GM20431 (cell line): ENCODE data around the gene DCP1B.

Experiments used
- in situ Hi-C: fragments of 300-500 bp; cut with MseI, MboI; formaldehyde crosslinking; loops from one replicate; pipeline ENCODE4 v1.15.0; 2020; ENCODE audit warnings: low sequenced_read_pairs; ENCODE audit not compliant: unreplicated experiment

The DCP1B gene

DNA sequence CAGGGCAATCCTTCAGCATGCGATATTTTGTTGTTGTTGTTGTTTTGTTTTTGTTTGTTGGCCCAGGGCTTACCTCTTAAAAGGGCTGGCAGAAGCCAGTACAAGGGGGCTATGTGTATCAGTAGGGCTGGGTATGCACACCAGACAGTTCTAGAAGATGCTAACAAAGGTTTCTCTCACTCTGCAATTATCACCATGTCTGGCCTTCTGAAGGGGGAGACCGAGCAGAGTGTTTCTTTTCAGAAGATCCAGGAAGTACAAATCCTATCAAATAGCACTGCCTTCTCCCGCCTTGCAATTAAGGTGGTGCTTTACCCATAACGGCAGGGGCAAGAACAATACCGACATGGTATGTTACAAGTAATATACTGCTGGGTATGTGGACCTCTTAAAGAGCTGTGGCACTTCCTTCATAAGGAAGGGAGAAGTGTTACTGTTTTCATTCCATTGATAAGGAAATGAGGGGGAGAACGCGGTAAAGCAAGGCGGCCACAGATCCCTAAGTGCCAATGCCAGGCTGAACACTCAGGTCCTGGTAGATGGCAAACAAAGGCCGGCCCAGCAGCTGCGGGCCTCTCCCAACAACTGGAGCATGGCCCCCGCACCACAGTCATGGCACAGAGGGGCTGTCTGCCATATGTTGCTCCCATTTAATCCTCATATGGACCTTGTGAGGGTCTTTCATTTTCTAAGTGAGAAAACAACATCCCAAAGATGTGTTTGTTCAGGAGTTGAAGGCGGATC, 66.6 kb downstream of the DCP1B start:
- in situ Hi-C loops = loop anchor here (5.0 to 10.0 kb wide), 2 partner anchors 140 to 283 kb away; no protein-coding TSS in a partner anchor

DNA sequence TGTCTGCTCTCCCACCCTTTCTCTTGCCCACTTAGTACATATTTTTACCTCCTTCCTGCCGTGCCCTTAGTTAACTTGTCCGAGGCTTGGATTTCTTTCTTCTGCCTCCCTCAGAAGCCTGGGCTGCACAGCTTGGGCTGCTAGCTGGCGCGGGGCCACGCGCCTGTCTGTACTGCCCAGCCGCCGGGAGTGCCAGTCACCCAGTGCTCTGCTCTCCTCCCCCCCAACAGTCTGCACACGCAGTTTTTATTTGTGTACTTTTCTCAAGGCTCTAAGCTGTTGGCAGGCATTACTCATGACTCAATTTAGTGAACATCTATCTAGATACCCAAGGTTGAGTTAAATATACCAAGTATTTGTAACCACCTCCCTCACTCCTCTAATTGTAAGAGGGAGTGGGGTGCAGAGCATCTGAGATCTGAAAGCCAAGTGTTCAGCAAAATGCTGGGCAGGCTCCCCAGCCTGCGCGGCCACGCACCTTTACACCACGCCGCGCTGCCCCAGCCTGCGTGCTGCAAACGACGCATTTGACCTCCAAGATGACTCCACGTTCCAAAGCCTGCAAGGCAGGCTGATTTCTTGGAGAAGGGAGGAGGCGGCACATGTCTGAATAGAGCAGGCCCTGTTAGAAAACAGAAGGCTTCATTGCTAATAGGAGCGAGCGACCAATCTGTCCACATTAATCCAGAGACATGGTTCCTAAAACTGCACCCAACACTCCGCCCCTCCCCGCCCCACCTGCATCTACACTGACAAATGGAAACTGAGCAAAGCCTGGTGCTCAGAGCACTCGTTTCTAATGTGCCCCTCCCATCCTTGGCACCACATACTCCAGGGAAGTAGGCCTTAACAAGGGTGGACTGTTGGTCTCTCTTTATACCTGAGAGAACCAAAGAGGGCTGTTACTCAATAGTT, 67.6 kb downstream of the DCP1B start:
- in situ Hi-C loops = loop anchor here (5.0 to 10.0 kb wide), 2 partner anchors 139 to 282 kb away; no protein-coding TSS in a partner anchor

DNA sequence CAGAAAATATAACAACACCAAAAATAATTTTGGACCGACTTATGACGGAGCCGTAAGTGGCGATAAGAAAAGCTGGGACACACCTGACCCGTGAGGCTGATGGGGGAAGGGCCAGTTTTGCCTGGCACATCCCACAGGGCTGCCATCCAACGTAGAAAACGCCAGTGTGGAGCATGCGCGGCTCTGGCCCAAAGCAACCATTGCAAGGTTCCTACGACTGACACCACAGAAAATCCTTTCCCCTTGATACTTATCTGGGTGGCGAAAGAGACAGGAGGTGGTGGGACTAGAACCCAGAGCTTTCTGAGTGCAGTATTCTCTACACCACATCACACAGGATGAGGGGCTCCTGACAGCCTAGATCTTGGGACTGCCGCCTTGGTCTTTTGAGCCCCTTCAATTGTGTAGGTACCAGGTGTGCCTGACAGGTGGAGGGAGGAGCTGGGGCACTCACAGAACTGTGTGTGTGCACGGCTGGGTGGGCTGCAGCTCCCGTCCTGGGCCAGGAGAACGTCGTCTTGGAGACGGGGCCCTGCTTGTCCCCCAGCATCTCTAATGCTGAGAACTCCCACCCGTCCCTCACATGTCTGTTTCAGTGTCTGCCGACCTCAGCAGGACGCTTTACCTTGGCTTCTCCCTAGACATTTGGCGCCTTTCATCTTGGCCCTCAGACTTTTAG, 68.4 kb downstream of the DCP1B start:
- in situ Hi-C loops = loop anchor here (5.0 to 10.0 kb wide), 2 partner anchors 139 to 281 kb away; no protein-coding TSS in a partner anchor

DNA sequence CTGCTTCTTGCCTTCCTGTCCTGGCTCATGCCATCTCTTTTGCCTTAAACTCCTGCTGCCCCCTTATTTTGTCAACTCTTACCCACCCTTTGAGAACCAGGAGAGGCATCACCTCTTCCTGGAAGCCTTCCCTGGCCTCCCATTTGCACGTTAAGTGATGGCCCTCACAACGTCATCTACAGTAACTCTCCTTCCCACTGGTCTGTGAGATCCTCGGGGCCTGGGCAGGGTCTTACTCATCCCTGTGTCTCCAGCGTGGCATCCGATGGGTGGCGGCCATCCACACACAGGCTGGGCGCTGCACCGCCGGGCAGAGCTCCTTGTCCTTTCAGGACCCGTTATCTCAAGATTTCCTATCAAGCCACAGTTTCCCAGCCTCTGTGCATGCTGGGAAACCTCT, 69.0 kb downstream of the DCP1B start:
- in situ Hi-C loops = loop anchor here (5.0 to 10.0 kb wide), 2 partner anchors 138 to 280 kb away; no protein-coding TSS in a partner anchor

DNA sequence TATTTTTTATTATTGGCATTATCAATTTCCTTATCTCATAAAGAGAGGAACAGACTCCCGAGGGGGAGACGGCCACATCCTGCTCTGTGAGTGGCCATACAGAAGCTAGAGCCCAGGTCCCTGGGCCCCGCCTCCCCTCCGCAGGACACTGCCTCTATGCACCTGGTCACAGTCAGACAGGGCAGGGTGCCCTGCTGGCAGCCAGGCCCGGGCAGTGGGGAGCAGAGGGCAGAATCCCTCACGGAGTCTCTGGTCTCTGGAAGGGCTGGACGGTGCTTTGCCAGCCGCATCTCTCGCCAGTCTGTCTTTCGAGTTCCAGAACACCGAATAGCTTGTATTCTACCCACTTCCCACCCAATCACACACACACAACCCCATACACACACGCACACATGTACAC, 69.4 kb downstream of the DCP1B start:
- in situ Hi-C loops = loop anchor here (5.0 to 10.0 kb wide), 2 partner anchors 138 to 280 kb away; no protein-coding TSS in a partner anchor

DNA sequence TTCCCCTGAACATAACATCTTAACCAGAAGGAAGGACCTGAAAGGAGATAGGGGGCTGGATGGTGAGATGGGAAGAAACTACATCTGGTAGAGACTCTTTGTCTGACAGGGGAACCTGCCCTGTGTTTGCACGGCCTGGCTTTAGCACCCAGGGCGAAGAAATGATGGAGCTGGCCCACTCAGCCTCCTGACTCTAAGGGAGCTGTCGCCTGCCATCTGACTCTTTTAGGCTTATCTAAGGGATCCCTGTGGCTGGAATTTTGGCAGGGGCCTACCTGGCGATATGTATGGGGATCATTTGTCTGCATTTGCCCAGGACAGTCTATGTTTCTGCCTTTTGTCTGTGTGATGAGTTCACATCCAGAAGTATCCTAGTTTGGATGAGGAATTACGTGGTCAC, 70.2 kb downstream of the DCP1B start:
- in situ Hi-C loops = loop anchor here (10.0 kb wide), 1 partner anchor 279 kb away; no protein-coding TSS in a partner anchor

- in situ Hi-C loops = loop anchor here (10.0 kb wide), 1 partner anchor 279 kb away; no protein-coding TSS in a partner anchor
Observed at GRCh38 chr12:1933342-1934051, 70.8 kb downstream of the DCP1B start.

- in situ Hi-C loops = loop anchor here (10.0 kb wide), 1 partner anchor 278 kb away; no protein-coding TSS in a partner anchor
Observed at GRCh38 chr12:1932264-1932777, 71.9 kb downstream of the DCP1B start.

- in situ Hi-C loops = loop anchor here (10.0 kb wide), 1 partner anchor 277 kb away; no protein-coding TSS in a partner anchor
Observed at GRCh38 chr12:1931642-1932041, 72.6 kb downstream of the DCP1B start.

GRCh38 chr12:1930803-1931597, 73.3 kb downstream of the DCP1B start:
- in situ Hi-C loops = loop anchor here (10.0 kb wide), 1 partner anchor 276 kb away; no protein-coding TSS in a partner anchor

GRCh38 chr12:1929985-1930802, 74.1 kb downstream of the DCP1B start:
- in situ Hi-C loops = loop anchor here (10.0 kb wide), 1 partner anchor 275 kb away; no protein-coding TSS in a partner anchor

- in situ Hi-C loops = no loop called here
Observed at GRCh38 chr12:1929241-1929984, 74.8 kb downstream of the DCP1B start.

- in situ Hi-C loops = no loop called here
Observed at GRCh38 chr12:1928439-1929121, 75.7 kb downstream of the DCP1B start.

GRCh38 chr12:1927751-1928351, 76.4 kb downstream of the DCP1B start:
- in situ Hi-C loops = no loop called here

GRCh38 chr12:1927051-1927680, 77.1 kb downstream of the DCP1B start:
- in situ Hi-C loops = no loop called here
